ENCODE results near the gene PFN3.
A peak's percentile ranks its signal among the peaks of the same experiment; 100 is the strongest.

Gene PFN3

GRCh38 chr5:177399997-177400868 lies at the start of gene PFN3:
Gene PFN3 (minus strand): TSS chr5:177400661. CDS start chr5:177400576, 85 bp downstream.
- DNase-seq (ENCODE audit: low read depth in 3 of 3, low spot score in 1 of 3) = no peak

GRCh38 chr5:177449140-177450061 lies 48.9 kb upstream of the PFN3 start:
- no peak for DNase-seq (ENCODE audit: low read depth in 3 of 3, low spot score in 1 of 3)

GRCh38 chr5:177448244-177448950 lies 47.9 kb upstream of the PFN3 start:
- DNase-seq (ENCODE audit: low read depth in 3 of 3, low spot score in 1 of 3) = no peak

- no peak for DNase-seq (ENCODE audit: low read depth in 3 of 3, low spot score in 1 of 3)
Observed at GRCh38 chr5:177447611-177448243, 47.3 kb upstream of the PFN3 start.

- no peak for DNase-seq (ENCODE audit: low read depth in 3 of 3, low spot score in 1 of 3)
Observed at GRCh38 chr5:177447066-177447610, 46.7 kb upstream of the PFN3 start.

GRCh38 chr5:177446200-177447065 lies 46.0 kb upstream of the PFN3 start, which contains the start of gene PRR7:
Gene PRR7 (plus strand): TSS chr5:177446814. CDS start chr5:177455068, 8,254 bp downstream.
- DNase-seq (ENCODE audit: low read depth in 3 of 3, low spot score in 1 of 3) = peak in 1 of 3 donors; percentile 62

GRCh38 chr5:177445917-177446199 lies 45.4 kb upstream of the PFN3 start:
- DNase-seq (ENCODE audit: low read depth in 3 of 3, low spot score in 1 of 3) = no peak

- DNase-seq (ENCODE audit: low read depth in 3 of 3, low spot score in 1 of 3) = no peak
Observed at GRCh38 chr5:177445052-177445916, 44.8 kb upstream of the PFN3 start.

GRCh38 chr5:177444106-177445051 lies 43.9 kb upstream of the PFN3 start:
- no peak for DNase-seq (ENCODE audit: low read depth in 3 of 3, low spot score in 1 of 3)

GRCh38 chr5:177443144-177443983 lies 42.9 kb upstream of the PFN3 start:
- no peak for DNase-seq (ENCODE audit: low read depth in 3 of 3, low spot score in 1 of 3)

GRCh38 chr5:177442066-177442826 lies 41.8 kb upstream of the PFN3 start:
- no peak for DNase-seq (ENCODE audit: low read depth in 3 of 3, low spot score in 1 of 3)

GRCh38 chr5:177440990-177441780 lies 40.7 kb upstream of the PFN3 start:
- DNase-seq (ENCODE audit: low read depth in 3 of 3, low spot score in 1 of 3) = no peak

- DNase-seq (ENCODE audit: low read depth in 3 of 3, low spot score in 1 of 3) = no peak
Observed at GRCh38 chr5:177440211-177440989, 39.9 kb upstream of the PFN3 start.

- DNase-seq (ENCODE audit: low read depth in 3 of 3, low spot score in 1 of 3) = no peak
Observed at GRCh38 chr5:177439518-177440053, 39.1 kb upstream of the PFN3 start.

Measured in stimulated activated CD4-positive, alpha-beta T cell treated with anti-CD3 and anti-CD28 coated beads, TNF-alpha, amount 100 ng/mL, for 1 hour (primary cell).